Right atrium auricular region (tissue), 2 donors: ENCODE measurements around the gene ADGRG7. TPM values are rescaled to one million over a fixed set of nuclear protein-coding genes. Genes with fewer than 3 reads are reported as not detected.
"Not testable (repeated sequence)": the region's sequence is repeated elsewhere in the genome, so short reads cannot be mapped to it uniquely, and the experiment has no call there.

Source experiments
- DNase-seq: peaks from one replicate; pipeline ENCODE4 v3.0.0-alpha.2; 2019; ENCODE audit warnings: low spot score
- H3K27ac ChIP-seq, 2 donors: fragments of 200-600 bp; sonication (generic); 1 replicate in 1 of 2; 2 replicates in 1 of 2; pipeline ENCODE4 v1.5.1; 2016 to 2019
- H3K27me3 ChIP-seq, 2 donors: fragments of 200-600 bp; sonication (generic); one replicate each; pipeline versions ENCODE4 v1.5.1 to v1.6.0; 2017 to 2019
- H3K36me3 ChIP-seq: fragments of 200-600 bp; sonication (generic); one replicate; pipeline ENCODE4 v1.5.1; 2016
- H3K4me1 ChIP-seq, 2 donors: fragments of 200-600 bp; sonication (generic); one replicate each; pipeline versions ENCODE4 v1.5.1 to v1.6.0; 2017 to 2019
- H3K4me3 ChIP-seq, 2 donors: fragments of 200-600 bp; sonication (generic); 1 replicate in 1 of 2; 2 replicates in 1 of 2; pipeline ENCODE4 v1.5.1; 2017 to 2019; ENCODE audit warnings: mild to moderate bottlenecking in 1 of 2, moderate library complexity in 1 of 2
- H3K9me3 ChIP-seq, 2 donors: fragments of 200-600 bp; sonication (generic); one replicate each; pipeline ENCODE4 v1.5.1; 2019
- total RNA-seq, 2 donors: library from RNA; depleted of rRNA; stranded (reverse); fragments of >200 nt; gene quantifications; one replicate each; pipeline ENCODE4 v1.1.0, GENCODE V29; 2016
- TF ChIP-seq, protein P1 (sequence below), 2 donors: fragments of 200-600 bp; sonication (generic); IDR thresholded peaks; one replicate each; pipeline ENCODE4 v1.5.1; 2019; ENCODE audit warnings: antibody characterized with exemption in 2 of 2

The ADGRG7 gene
- total RNA-seq, 2 donors from 2014 or later: not detected

DNA sequence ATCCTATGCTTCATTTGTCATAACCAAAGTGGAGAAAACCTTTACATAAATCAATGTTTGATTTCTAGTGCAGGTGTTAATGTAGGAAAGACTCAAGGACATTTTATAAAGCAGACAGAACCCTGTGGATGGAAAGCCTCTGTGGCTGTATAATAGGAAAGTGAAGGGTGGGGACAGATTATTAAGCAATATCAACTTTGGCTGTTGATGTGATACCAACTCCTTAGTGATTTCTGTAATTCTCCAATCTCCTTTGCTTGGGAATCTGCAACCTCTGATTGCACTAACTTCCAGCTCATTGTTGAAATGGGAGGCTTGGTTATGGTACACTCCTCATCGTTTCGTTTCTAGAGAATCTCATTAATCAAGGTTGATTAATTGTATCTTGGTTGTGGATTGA is 29.3 kb upstream of the ADGRG7 start:
- DNase-seq: no peak

DNA sequence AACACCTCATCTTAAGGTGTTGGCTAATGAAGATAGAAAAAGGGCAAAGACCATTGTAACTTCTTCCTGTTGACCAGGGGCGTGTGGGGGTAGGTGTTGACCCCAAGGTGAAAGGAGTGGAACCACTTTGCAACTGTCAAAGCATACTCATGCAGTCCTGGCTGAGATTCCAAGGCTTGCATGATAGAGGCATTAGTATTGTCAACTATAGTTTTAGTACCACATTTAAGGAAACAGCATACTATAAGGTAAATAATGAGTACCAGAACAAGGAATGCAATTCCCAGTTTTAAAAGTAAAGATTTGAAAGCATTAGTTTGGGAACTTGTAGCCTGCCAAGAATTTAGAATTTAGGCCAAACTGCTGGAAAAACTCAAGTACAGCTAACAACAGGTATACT is 27.8 kb upstream of the ADGRG7 start:
- no peak for DNase-seq
- H3K9me3 ChIP-seq: no peaks in the 10 kb centered on the region
- H3K27ac ChIP-seq: no peak overlapping the region
- H3K4me1 ChIP-seq: no peaks in the 10 kb centered on the region
- H3K36me3 ChIP-seq: no peaks in the 10 kb centered on the region
- TF ChIP-seq, protein P1, sequence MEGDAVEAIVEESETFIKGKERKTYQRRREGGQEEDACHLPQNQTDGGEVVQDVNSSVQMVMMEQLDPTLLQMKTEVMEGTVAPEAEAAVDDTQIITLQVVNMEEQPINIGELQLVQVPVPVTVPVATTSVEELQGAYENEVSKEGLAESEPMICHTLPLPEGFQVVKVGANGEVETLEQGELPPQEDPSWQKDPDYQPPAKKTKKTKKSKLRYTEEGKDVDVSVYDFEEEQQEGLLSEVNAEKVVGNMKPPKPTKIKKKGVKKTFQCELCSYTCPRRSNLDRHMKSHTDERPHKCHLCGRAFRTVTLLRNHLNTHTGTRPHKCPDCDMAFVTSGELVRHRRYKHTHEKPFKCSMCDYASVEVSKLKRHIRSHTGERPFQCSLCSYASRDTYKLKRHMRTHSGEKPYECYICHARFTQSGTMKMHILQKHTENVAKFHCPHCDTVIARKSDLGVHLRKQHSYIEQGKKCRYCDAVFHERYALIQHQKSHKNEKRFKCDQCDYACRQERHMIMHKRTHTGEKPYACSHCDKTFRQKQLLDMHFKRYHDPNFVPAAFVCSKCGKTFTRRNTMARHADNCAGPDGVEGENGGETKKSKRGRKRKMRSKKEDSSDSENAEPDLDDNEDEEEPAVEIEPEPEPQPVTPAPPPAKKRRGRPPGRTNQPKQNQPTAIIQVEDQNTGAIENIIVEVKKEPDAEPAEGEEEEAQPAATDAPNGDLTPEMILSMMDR (IDR thresholded peaks at IDR 0.05): no peak
- no peaks in the 10 kb centered on the region for H3K27me3 ChIP-seq
- H3K4me3 ChIP-seq: no peak overlapping the region

More for the DNA sequence above, 29.3 kb upstream of the ADGRG7 start:
- TF ChIP-seq, protein P1 (IDR thresholded peaks at IDR 0.05): no peak
- Histone ChIP-seq H3K27me3 (no peaks in the 10 kb centered on the region), H3K9me3 (no peaks in the 10 kb centered on the region), H3K27ac (no peak overlapping the region), H3K36me3 (no peaks in the 10 kb centered on the region), H3K4me1 (no peaks in the 10 kb centered on the region), H3K4me3 (no peak overlapping the region)

DNA sequence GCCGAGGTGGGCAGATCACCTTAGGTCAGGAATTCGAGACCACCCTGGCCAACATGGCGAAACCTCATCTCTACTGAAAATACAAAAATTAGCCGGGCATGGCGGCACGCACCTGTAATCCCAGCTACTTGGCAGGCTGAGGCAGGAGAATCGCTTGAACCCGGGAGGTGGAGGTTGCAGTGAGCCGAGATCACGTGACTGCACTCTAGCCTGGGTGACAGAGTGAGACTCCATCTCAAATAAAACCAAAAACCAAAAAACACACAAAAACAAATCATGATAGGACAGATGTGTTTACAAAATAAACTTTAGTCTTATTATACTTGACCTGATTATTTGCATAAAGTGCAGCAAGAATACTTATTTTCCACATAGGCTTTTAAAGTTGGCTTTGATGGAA is 27.2 kb upstream of the ADGRG7 start:
- not testable (repeated sequence) for H3K4me3 ChIP-seq, H3K4me1 ChIP-seq, H3K9me3 ChIP-seq, H3K36me3 ChIP-seq, H3K27me3 ChIP-seq, H3K27ac ChIP-seq, DNase-seq

DNA sequence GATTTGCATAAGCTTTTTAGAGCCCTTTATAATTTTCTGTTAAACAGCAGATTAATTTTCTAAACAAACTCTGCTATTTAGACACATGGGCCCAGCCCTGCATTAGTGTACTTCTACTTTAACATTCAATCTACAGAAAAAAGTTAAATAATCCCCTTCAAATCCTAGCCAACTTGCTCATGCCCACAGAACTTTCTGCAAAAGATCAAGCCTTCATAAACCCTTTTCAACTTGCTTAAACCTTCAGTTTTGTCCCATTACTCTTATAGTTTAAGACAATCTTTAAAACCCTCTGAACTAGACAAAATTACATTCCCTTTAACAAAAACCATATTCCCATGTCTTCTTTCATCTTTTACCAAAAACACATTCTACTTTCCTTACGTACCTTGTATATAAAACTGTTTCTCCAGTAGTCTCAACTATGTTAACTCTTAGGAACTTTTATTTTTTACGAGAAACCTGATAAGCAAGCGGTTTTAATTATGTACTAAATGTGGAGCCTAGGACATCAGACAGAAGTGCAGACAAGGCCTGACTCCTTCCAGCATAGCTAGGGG is 25.2 kb upstream of the ADGRG7 start:
- Histone ChIP-seq H3K27ac (no peak overlapping the region), H3K4me3 (no peak overlapping the region), H3K36me3 (no peaks in the 10 kb centered on the region), H3K27me3 (no peaks in the 10 kb centered on the region), H3K9me3 (no peaks in the 10 kb centered on the region), H3K4me1 (no peaks in the 10 kb centered on the region)
- no peak for DNase-seq
- TF ChIP-seq, protein P1 (IDR thresholded peaks at IDR 0.05): no peak

DNA sequence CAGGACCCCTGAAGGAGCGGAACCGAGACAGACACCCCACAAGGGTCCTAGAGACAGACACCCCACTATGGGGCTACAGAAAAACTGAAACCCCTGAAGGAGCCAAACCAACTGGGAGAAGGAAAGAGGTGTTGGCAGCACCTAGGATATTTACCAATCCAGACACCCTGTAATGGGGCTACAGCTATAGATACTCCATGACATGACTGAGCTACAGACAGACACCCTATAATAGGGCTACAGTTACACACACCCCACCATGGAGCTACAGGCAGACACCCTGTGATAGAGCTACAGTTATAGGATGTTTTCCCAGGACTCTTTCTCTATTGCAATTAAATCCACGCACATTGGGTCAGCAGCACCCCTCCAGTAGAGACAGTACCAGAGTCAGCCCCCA is 22.6 kb upstream of the ADGRG7 start:
- TF ChIP-seq, protein P1 (IDR thresholded peaks at IDR 0.05): no peak
- H3K27ac ChIP-seq: no peak overlapping the region

DNA sequence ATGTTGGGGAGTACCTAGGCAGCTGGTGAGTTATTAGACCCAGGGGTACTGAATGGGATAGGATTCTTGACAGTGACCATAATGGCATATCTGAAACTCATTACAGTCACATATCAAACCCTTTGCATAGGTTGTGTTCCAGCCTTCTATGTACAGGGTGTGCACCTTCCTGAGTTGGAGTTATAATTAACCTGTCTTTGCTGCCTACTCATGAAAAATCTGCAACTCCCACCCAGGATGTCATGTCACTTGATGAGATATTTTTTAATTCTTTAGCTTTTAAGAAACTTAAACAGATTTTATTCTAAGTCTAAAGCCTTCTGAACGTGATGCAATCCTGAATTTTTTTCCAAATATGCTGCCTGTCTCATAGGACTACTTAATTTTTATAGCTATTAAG is 21.1 kb upstream of the ADGRG7 start:
- no peaks in the 10 kb centered on the region for H3K9me3 ChIP-seq
- no peak overlapping the region for H3K27ac ChIP-seq
- no peak for DNase-seq
- H3K36me3 ChIP-seq: no peaks in the 10 kb centered on the region
- no peaks in the 10 kb centered on the region for H3K27me3 ChIP-seq
- H3K4me1 ChIP-seq: no peaks in the 10 kb centered on the region
- TF ChIP-seq, protein P1 (IDR thresholded peaks at IDR 0.05): no peak
- no peak overlapping the region for H3K4me3 ChIP-seq

More for the DNA sequence above, 22.6 kb upstream of the ADGRG7 start:
- no peaks in the 10 kb centered on the region for H3K9me3 ChIP-seq
- no peaks in the 10 kb centered on the region for H3K4me1 ChIP-seq
- DNase-seq: no peak
- no peaks in the 10 kb centered on the region for H3K27me3 ChIP-seq
- no peaks in the 10 kb centered on the region for H3K36me3 ChIP-seq
- H3K4me3 ChIP-seq: no peak overlapping the region
